ENCODE results near the gene MRPL33.
A peak's percentile ranks its signal among the peaks of the same experiment; 100 is the strongest.

Gene MRPL33

GRCh38 chr2:27771548-27772335 lies at the start of gene MRPL33:
Gene MRPL33, plus strand, starts transcription at chr2:27771719. Its CDS starts 59 bp downstream, at chr2:27771778.
- Histone ChIP-seq H3K4me3 (peak within 1 kb of the TSS; percentile 97), H3K36me3 (ENCODE audit: insufficient read depth, low read length) (peaks cover 17% of the 10 kb centered on the region; the same call in 1 of the 2 replicates), H3K9me3 (ENCODE audit: low read depth, low read length) (no peaks in the 10 kb centered on the region), H3K27ac (peak within 1 kb of the TSS; percentile 22; the same call in 1 of the 2 replicates), H3K9ac (ENCODE audit: insufficient read length) (peak within 1 kb of the TSS; percentile 81)
- no peak for TF ChIP-seq FOXP2 (optimal IDR thresholded peaks at IDR 0.05; ENCODE audit: control extremely low read depth, extremely low read length, insufficient read depth)
- peak; percentile 91 for TF ChIP-seq POLR2AphosphoS5 (IDR thresholded peaks at IDR 0.05; ENCODE audit: borderline replicate concordance, low read depth, low read length)
- TF ChIP-seq EZH2 (IDR thresholded peaks at IDR 0.05): no peak
- peak; percentile 20 for DNase-seq (ENCODE audit: low read depth, low spot score)

GRCh38 chr2:27721884-27722485 lies 49.5 kb upstream of the MRPL33 start:
- DNase-seq (ENCODE audit: low read depth, low spot score): no peak
- H3K27ac ChIP-seq: no peak overlapping the region

GRCh38 chr2:27723372-27724144 lies 48.0 kb upstream of the MRPL33 start:
- no peak overlapping the region for H3K9ac ChIP-seq (ENCODE audit: insufficient read length)
- no peak overlapping the region for H3K27ac ChIP-seq
- H3K4me3 ChIP-seq: no peak overlapping the region
- H3K36me3 ChIP-seq (ENCODE audit: insufficient read depth, low read length): no peaks in the 10 kb centered on the region
- TF ChIP-seq POLR2AphosphoS5 (IDR thresholded peaks at IDR 0.05; ENCODE audit: borderline replicate concordance, low read depth, low read length) (no peak), EZH2 (IDR thresholded peaks at IDR 0.05) (no peak), FOXP2 (optimal IDR thresholded peaks at IDR 0.05; ENCODE audit: control extremely low read depth, extremely low read length, insufficient read depth) (no peak)
- no peaks in the 10 kb centered on the region for H3K9me3 ChIP-seq (ENCODE audit: low read depth, low read length)
- DNase-seq (ENCODE audit: low read depth, low spot score): no peak

More at GRCh38 chr2:27721884-27722485, 49.5 kb upstream of the MRPL33 start:
- Histone ChIP-seq H3K9ac (ENCODE audit: insufficient read length) (no peak overlapping the region), H3K4me3 (no peak overlapping the region), H3K9me3 (ENCODE audit: low read depth, low read length) (no peaks in the 10 kb centered on the region), H3K36me3 (ENCODE audit: insufficient read depth, low read length) (no peaks in the 10 kb centered on the region)
- TF ChIP-seq FOXP2 (optimal IDR thresholded peaks at IDR 0.05; ENCODE audit: control extremely low read depth, extremely low read length, insufficient read depth) (no peak), POLR2AphosphoS5 (IDR thresholded peaks at IDR 0.05; ENCODE audit: borderline replicate concordance, low read depth, low read length) (no peak), EZH2 (IDR thresholded peaks at IDR 0.05) (no peak)

GRCh38 chr2:27724191-27724590 lies 47.3 kb upstream of the MRPL33 start:
- H3K36me3 ChIP-seq (ENCODE audit: insufficient read depth, low read length): no peaks in the 10 kb centered on the region
- no peak overlapping the region for H3K9ac ChIP-seq (ENCODE audit: insufficient read length)
- no peak overlapping the region for H3K4me3 ChIP-seq
- TF ChIP-seq EZH2 (IDR thresholded peaks at IDR 0.05): no peak
- no peak for TF ChIP-seq POLR2AphosphoS5 (IDR thresholded peaks at IDR 0.05; ENCODE audit: borderline replicate concordance, low read depth, low read length)
- no peak for TF ChIP-seq FOXP2 (optimal IDR thresholded peaks at IDR 0.05; ENCODE audit: control extremely low read depth, extremely low read length, insufficient read depth)
- DNase-seq (ENCODE audit: low read depth, low spot score): no peak
- no peak overlapping the region for H3K27ac ChIP-seq
- no peaks in the 10 kb centered on the region for H3K9me3 ChIP-seq (ENCODE audit: low read depth, low read length)

GRCh38 chr2:27724905-27725701 lies 46.4 kb upstream of the MRPL33 start:
- Histone ChIP-seq H3K9ac (ENCODE audit: insufficient read length) (no peak overlapping the region), H3K27ac (no peak overlapping the region), H3K36me3 (ENCODE audit: insufficient read depth, low read length) (no peaks in the 10 kb centered on the region), H3K4me3 (no peak overlapping the region), H3K9me3 (ENCODE audit: low read depth, low read length) (no peaks in the 10 kb centered on the region)
- DNase-seq (ENCODE audit: low read depth, low spot score): no peak
- TF ChIP-seq POLR2AphosphoS5 (IDR thresholded peaks at IDR 0.05; ENCODE audit: borderline replicate concordance, low read depth, low read length): no peak
- TF ChIP-seq FOXP2 (optimal IDR thresholded peaks at IDR 0.05; ENCODE audit: control extremely low read depth, extremely low read length, insufficient read depth): no peak
- TF ChIP-seq EZH2 (IDR thresholded peaks at IDR 0.05): no peak

- Histone ChIP-seq H3K9ac (ENCODE audit: insufficient read length) (no peak overlapping the region), H3K36me3 (ENCODE audit: insufficient read depth, low read length) (no peaks in the 10 kb centered on the region), H3K4me3 (no peak overlapping the region), H3K9me3 (ENCODE audit: low read depth, low read length) (no peaks in the 10 kb centered on the region), H3K27ac (no peak overlapping the region)
- DNase-seq (ENCODE audit: low read depth, low spot score): no peak
- no peak for TF ChIP-seq EZH2 (IDR thresholded peaks at IDR 0.05)
- no peak for TF ChIP-seq POLR2AphosphoS5 (IDR thresholded peaks at IDR 0.05; ENCODE audit: borderline replicate concordance, low read depth, low read length)
- TF ChIP-seq FOXP2 (optimal IDR thresholded peaks at IDR 0.05; ENCODE audit: control extremely low read depth, extremely low read length, insufficient read depth): no peak
These were observed 44.3 kb upstream of the MRPL33 start for GRCh38 chr2:27727257-27727656.

- H3K36me3 ChIP-seq (ENCODE audit: insufficient read depth, low read length): no peaks in the 10 kb centered on the region
- no peak overlapping the region for H3K27ac ChIP-seq
- no peak overlapping the region for H3K4me3 ChIP-seq
- no peak for TF ChIP-seq FOXP2 (optimal IDR thresholded peaks at IDR 0.05; ENCODE audit: control extremely low read depth, extremely low read length, insufficient read depth)
- TF ChIP-seq EZH2 (IDR thresholded peaks at IDR 0.05): no peak
- no peak for TF ChIP-seq POLR2AphosphoS5 (IDR thresholded peaks at IDR 0.05; ENCODE audit: borderline replicate concordance, low read depth, low read length)
- no peak for DNase-seq (ENCODE audit: low read depth, low spot score)
- H3K9me3 ChIP-seq (ENCODE audit: low read depth, low read length): no peaks in the 10 kb centered on the region
- no peak overlapping the region for H3K9ac ChIP-seq (ENCODE audit: insufficient read length)
These were observed 43.2 kb upstream of the MRPL33 start for GRCh38 chr2:27728081-27728858.
